Hindlimb muscle (tissue), 1 donor: ENCODE data around the gene HOXD3. TPM values are rescaled to one million over a fixed set of nuclear protein-coding genes. Genes with fewer than 3 reads are reported as not detected.

ENCODE experiments used
- DNase-seq: peaks from one replicate; pipeline ENCODE4 v3.0.0-alpha.2; 2013
- polyA plus RNA-seq: library from polyadenylated mRNA; unstranded; fragments of 120-200 nt; gene quantifications from one replicate; pipeline ENCODE4 v1.2.1, GENCODE V29; 2013; ENCODE audit not compliant: insufficient read length

HOXD3 gene
- polyA plus RNA-seq, 1 donor, result 3.4 TPM

- no peak for DNase-seq
These were observed 35.7 kb upstream of the HOXD3 start for GRCh38 chr2:176121190-176122051.

- peak; percentile 83 for DNase-seq
These were observed 34.9 kb upstream of the HOXD3 start for GRCh38 chr2:176122052-176122682.

GRCh38 chr2:176122683-176123410 is 34.3 kb upstream of the HOXD3 start, which contains the start of gene HOXD9:
Gene HOXD9 (plus strand): TSS chr2:176122719. CDS start chr2:176122769, 50 bp downstream.
- peak; percentile 50 for DNase-seq

GRCh38 chr2:176123411-176124109 is 33.5 kb upstream of the HOXD3 start:
- no peak for DNase-seq

- no peak for DNase-seq
These were observed 32.8 kb upstream of the HOXD3 start for GRCh38 chr2:176124110-176124946.

- no peak for DNase-seq
These were observed 31.9 kb upstream of the HOXD3 start for GRCh38 chr2:176124947-176125771.

GRCh38 chr2:176125772-176126054 is 31.4 kb upstream of the HOXD3 start:
- no peak for DNase-seq

- DNase-seq, result peak; percentile 81
These were observed 30.0 kb upstream of the HOXD3 start for GRCh38 chr2:176126929-176127773.

- DNase-seq, result no peak
These were observed 29.4 kb upstream of the HOXD3 start for GRCh38 chr2:176127774-176128072.

GRCh38 chr2:176128172-176128981 is 28.7 kb upstream of the HOXD3 start:
- DNase-seq, result peak; percentile 77

- peak; percentile 89 for DNase-seq
These were observed 27.9 kb upstream of the HOXD3 start, which contains the start of gene HOXD8 for GRCh38 chr2:176128982-176129796. Gene HOXD8 (plus strand): TSS chr2:176129705. CDS start chr2:176130367, 662 bp downstream.

- peak; percentile 56 for DNase-seq
These were observed 27.3 kb upstream of the HOXD3 start for GRCh38 chr2:176129813-176130146.

GRCh38 chr2:176130147-176130956 is 26.8 kb upstream of the HOXD3 start:
- peak; percentile 68 for DNase-seq

- DNase-seq, result no peak
These were observed 25.9 kb upstream of the HOXD3 start for GRCh38 chr2:176130957-176131847.

GRCh38 chr2:176131848-176132158 is 25.3 kb upstream of the HOXD3 start:
- no peak for DNase-seq
